ENCODE data around the gene ANP32B.

ANP32B gene

DNA sequence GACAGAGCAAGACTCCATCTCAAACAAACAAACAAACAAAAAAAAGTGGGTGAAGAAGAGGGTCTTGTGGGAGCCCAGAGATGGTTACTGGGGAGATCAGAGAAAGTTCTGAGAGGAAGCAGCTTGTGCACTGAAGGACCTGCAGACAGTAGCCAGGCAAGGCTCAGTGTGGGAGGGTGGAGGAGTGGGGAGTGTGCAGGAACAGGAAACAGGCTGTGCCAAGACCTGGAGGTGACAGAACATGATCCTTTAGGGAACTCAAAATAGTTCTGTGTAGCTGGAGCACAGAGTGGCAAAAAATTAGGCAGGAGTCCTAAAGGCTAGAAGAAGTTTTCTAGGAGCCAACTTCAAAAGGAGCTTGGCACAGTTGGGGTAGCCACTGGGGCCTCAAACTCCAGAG lies 54.2 kb downstream of the ANP32B start:
- Mint-ChIP-seq H3K36me3 (no peaks in the 10 kb centered on the region), H3K4me1 (peaks cover 17% of the 10 kb centered on the region), H3K27ac (no peak overlapping the region), H3K4me3 (no peak overlapping the region), H3K9me3 (no peaks in the 10 kb centered on the region), H3K27me3 (peaks cover 40% of the 10 kb centered on the region)
- CTCF ChIA-PET: interaction anchor here (0.9 to 7.3 kb wide), 7 partner anchors 8 to 226 kb away, joined by 3 to 49 read pairs (median 4); partner anchors contain the start of genes TBC1D2 and TRMO
- no peak for DNase-seq

DNA sequence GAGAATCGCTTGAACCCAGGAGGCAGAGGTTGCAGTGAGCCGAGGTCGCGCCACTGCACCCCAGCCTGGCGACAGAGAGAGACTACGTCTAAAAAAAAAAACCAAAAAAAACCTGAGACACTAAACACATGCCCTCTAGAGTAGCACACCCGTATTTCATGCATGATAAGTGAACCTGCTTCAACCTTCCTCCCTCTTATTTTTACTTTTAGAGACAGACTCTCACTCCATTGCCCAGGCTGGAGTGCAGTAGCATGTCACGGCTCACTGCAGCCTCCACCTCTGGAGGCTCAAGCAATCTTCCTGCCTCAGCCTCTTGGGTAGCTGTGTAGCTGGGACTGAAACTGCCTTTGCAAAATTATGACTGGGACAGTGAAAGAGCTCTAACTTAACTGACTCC lies 55.8 kb downstream of the ANP32B start:
- Mint-ChIP-seq H3K9me3 (no peaks in the 10 kb centered on the region), H3K27ac (no peak overlapping the region), H3K4me3 (no peak overlapping the region), H3K27me3 (peaks cover 37% of the 10 kb centered on the region), H3K4me1 (peaks cover 12% of the 10 kb centered on the region), H3K36me3 (peaks cover 3% of the 10 kb centered on the region)
- CTCF ChIA-PET: interaction anchor here (2.7 to 7.3 kb wide), 2 partner anchors 15 to 116 kb away, joined by 6 to 49 read pairs; partner anchors contain the start of gene TRMO
- no peak for DNase-seq

DNA sequence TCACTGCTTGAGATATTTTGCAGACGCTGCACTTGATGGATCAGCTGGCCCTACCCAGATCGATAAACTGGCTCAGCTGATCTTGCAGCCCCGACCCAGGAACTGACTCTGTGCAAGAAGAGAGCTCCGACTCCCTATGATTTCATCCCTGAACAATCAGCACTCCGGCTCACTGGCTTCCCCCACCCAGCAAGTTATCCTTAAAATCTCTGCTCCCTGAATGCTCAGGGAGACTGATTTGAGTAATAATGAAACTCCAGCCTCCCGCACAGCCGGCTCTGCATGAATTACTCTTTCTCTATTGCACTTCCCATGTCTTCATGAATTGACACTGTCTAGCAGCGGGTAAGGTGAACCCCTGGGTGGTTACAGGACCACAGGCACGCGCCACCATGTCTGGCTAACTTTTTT lies 56.5 kb downstream of the ANP32B start:
- Mint-ChIP-seq H3K36me3 (peaks cover 3% of the 10 kb centered on the region), H3K27ac (no peak overlapping the region), H3K27me3 (peaks cover 36% of the 10 kb centered on the region), H3K9me3 (no peaks in the 10 kb centered on the region), H3K4me1 (peaks cover 11% of the 10 kb centered on the region), H3K4me3 (no peak overlapping the region)
- CTCF ChIA-PET: interaction anchor here (2.7 to 7.3 kb wide), 2 partner anchors 16 to 117 kb away, joined by 6 to 49 read pairs; partner anchors contain the start of gene TRMO
- no peak for DNase-seq

DNA sequence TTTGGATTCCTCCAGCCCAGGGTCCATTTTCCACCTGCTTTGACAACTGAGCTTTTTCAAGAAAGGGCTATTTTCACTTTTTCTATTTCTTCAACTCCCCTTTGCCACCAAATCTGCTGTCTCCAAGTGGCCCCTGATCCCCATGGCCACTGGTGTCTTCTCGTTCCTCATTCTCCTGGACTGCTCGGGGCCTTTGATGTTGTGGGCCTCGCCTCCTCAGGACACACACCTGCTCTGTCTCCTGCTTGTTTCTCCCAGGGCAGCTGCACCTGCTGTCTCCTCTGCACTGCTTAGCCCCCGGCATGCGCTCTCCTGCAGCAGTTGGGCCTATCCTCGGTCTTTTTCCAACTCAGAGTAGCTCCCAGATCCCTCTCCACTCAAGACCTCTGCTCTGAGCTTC lies 57.1 kb downstream of the ANP32B start:
- Mint-ChIP-seq H3K36me3 (peaks cover 5% of the 10 kb centered on the region), H3K27ac (no peak overlapping the region), H3K4me3 (no peak overlapping the region), H3K9me3 (peaks cover 3% of the 10 kb centered on the region), H3K27me3 (peaks cover 32% of the 10 kb centered on the region), H3K4me1 (peaks cover 11% of the 10 kb centered on the region)
- DNase-seq: no peak
- CTCF ChIA-PET: interaction anchor here (7.3 kb wide), 1 partner anchor 117 kb away, joined by 49 read pairs; the partner anchor contains the start of gene TRMO

DNA sequence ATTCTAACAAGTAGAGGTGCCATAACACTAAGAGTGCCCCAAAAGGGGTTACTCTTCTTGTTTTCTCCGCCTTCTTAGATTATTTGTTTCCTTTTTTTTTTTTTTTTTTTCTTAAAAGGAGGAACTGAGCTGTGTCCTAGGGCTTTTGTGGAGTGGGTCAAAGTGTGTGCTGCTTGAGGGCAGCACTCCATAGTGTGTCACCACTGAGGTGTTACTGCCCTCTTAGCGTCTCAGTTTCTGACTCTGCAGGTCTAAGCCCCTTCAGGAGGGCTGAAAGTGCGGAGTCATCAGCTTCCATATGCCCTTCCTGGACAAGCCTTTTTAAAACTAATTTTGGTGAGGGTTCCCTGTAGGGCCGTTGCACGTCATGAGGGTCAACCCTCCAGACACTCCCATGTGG lies 60.8 kb downstream of the ANP32B start:
- CTCF ChIA-PET: interaction anchor here (1.1 to 2.1 kb wide), 3 partner anchors 9 to 121 kb away, joined by 5 to 13 read pairs (median 7); partner anchors contain the start of gene TRMO
- Mint-ChIP-seq H3K4me3 (no peak overlapping the region), H3K9me3 (peaks cover 3% of the 10 kb centered on the region), H3K36me3 (peaks cover 24% of the 10 kb centered on the region), H3K27ac (no peak overlapping the region), H3K4me1 (peaks cover 44% of the 10 kb centered on the region), H3K27me3 (peaks cover 21% of the 10 kb centered on the region)
- DNase-seq: no peak

DNA sequence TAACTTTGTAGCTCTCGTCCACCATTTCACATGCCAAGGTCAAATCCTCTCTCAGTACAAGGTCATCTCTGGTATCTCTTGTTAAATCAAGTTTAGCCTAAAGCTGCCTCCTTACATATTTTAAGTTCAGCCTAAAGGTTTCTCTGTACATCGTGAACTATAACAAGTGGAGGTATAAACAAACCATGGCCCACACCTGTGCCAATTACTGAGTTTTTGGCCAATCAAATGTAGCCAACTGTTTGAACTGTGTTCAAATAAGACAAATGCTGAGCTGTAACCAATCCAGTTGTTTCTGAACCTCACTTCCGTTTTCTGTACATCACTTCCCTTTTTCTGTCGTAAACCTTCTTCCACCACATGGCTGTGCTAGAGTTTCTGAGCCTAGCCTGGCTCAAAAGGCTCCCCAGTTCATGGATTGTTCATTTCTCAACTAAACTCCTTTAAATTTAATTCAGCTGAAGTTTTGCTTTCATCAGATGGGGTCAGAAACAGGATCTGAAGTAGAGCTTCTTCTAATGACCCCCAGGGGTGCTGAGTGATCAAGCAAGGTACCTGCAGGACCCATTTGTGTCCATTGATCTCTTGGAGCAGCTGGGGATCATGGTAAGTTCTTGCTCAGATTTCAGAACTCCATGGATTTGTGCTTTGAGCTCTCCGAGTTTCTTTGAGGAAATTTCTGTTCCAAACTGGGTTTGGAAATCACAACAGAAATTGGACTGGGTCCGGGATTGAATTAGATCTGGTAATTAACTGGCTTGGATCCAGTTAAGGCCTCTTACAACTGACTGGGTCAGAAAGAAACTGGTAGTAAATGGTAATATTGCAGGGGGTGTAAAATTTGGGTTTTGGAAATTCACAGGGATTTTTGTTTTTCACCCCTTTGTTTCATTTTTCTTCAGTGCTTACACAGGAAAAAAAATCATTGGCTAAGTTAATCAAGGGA lies 62.4 kb downstream of the ANP32B start:
- CTCF ChIA-PET: interaction anchor here (1.0 to 2.1 kb wide), 11 partner anchors 8 to 211 kb away, joined by 3 to 13 read pairs (median 4); partner anchors contain the start of genes HEMGN, NANS and TRMO
- peaks cover 30% of the 10 kb centered on the region for H3K36me3 Mint-ChIP-seq
- peaks cover 55% of the 10 kb centered on the region for H3K4me1 Mint-ChIP-seq
- peaks cover 6% of the 10 kb centered on the region for H3K27me3 Mint-ChIP-seq
- H3K27ac Mint-ChIP-seq: peak overlapping the region; percentile 92
- peaks cover 3% of the 10 kb centered on the region for H3K9me3 Mint-ChIP-seq
- DNase-seq: peak; percentile 52
- H3K4me3 Mint-ChIP-seq: peak overlapping the region; percentile 80

DNA sequence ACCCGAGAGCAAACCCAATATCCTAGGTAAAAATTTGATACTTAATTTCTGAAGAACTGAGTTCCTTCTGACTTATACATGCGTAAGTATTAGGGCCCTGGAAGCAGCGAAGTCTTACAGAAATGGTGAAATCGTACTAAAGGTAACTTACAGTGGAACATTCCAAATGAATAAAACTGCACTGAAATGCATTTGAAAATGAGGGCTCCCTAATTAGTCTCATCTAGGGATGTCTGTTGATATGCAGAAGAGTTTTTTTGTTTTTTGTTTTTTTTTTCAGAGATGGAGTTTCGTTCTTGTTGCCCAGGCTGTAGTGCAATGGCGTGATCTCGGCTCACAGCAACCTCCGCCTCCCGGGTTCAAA lies 63.0 kb downstream of the ANP32B start:
- CTCF ChIA-PET: interaction anchor here (1.1 to 2.1 kb wide), 7 partner anchors 9 to 108 kb away, joined by 3 to 6 read pairs (median 4); partner anchors contain the start of genes HEMGN and NANS
- Mint-ChIP-seq H3K27me3 (peaks cover 4% of the 10 kb centered on the region), H3K9me3 (peaks cover 3% of the 10 kb centered on the region), H3K4me3 (peak overlapping the region; percentile 80), H3K4me1 (peaks cover 59% of the 10 kb centered on the region), H3K27ac (peak overlapping the region; percentile 92), H3K36me3 (peaks cover 30% of the 10 kb centered on the region)
- no peak for DNase-seq

DNA sequence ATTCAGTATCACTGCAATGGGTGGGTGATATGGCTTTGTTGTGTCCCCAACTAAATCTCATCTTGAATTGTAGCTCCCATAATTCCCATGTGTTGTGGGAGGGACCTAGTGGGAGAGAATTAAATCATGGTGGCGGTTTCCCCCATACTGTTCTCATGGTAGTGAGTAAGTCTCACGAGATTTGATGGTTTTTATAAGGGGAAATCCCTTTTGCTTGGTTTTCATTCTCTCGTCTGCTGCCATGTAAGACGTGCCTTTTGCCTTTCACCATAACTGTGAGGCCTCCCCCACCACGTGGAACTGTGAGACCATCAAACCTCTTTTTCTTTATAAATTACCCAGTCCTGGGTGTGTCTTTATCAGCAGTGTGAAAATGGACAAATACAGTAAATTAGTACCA lies 63.9 kb downstream of the ANP32B start:
- CTCF ChIA-PET: interaction anchor here (1.9 kb wide), 1 partner anchor 12 kb away, joined by 6 read pairs; no protein-coding TSS in a partner anchor
- DNase-seq: no peak
- Mint-ChIP-seq H3K9me3 (peaks cover 3% of the 10 kb centered on the region), H3K4me3 (peak overlapping the region; percentile 42), H3K27ac (peak overlapping the region; percentile 24), H3K36me3 (peaks cover 32% of the 10 kb centered on the region), H3K4me1 (peaks cover 66% of the 10 kb centered on the region), H3K27me3 (no peaks in the 10 kb centered on the region)

DNA sequence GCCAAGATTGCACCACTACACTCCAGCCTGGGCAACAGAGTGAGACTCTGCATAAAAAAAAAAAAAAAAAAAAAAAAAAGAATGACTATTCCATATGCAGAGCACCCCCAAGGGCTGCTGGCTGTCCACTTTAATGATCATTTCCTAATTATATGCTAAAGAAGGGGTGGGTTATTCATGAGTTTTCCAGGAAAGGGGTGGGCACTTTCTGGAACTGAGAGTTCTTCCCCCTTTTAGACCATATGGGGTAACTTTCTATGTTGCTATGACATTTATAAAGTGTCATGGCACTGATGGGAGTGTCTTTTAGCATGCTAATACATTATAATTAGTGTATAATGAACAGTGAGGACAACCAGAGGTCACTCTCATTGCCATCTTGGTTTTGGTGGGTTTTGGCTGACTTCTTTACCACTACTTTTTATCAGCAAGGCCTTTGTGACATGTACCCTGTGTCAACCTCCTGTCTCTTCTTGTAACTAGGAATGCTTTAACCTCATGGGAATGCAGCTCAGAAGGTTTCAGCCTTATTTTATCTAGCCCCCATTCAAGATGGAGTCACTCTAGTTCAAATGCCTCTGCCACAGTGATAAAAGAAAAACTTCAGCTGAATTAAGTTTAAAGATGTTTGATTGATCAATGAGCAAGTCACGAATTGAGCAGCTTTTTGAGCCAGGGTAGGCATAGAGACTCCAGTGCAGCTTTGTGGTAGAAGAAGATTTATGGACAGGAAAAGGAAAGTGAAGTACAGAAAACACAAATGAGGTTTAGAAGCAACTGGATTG lies 66.3 kb downstream of the ANP32B start:
- DNase-seq: no peak
- Mint-ChIP-seq H3K4me1 (peaks cover 66% of the 10 kb centered on the region), H3K9me3 (peaks cover 3% of the 10 kb centered on the region), H3K27me3 (no peaks in the 10 kb centered on the region), H3K4me3 (no peak overlapping the region), H3K36me3 (peaks cover 38% of the 10 kb centered on the region), H3K27ac (no peak overlapping the region)
- CTCF ChIA-PET: interaction anchor here (1.1 kb wide), 1 partner anchor 7 kb away, joined by 3 read pairs; the partner anchor contains the start of gene NANS

DNA sequence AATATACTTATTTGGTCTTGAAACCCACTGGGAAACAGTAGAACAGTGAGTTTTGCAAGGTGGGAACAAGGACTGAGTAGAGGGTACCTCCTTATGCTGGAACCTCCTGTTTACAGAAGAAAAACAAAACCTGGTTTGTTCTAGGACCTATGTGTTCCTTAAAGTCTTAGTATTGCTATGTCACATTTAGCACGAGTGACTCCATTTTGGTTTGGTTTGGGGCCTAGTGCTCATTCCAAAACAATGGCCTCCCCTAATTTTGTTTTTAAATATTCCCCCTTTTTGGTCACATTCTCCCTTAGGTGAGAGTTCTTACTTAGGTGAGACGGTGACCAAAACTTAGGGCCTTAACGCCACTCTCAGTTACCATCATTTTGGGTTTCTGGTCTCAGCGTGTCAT lies 67.2 kb downstream of the ANP32B start:
- no peak for DNase-seq
- Mint-ChIP-seq H3K27ac (no peak overlapping the region), H3K4me1 (peaks cover 62% of the 10 kb centered on the region), H3K4me3 (no peak overlapping the region), H3K36me3 (peaks cover 36% of the 10 kb centered on the region), H3K27me3 (no peaks in the 10 kb centered on the region), H3K9me3 (no peaks in the 10 kb centered on the region)
- CTCF ChIA-PET: no interaction called here

DNA sequence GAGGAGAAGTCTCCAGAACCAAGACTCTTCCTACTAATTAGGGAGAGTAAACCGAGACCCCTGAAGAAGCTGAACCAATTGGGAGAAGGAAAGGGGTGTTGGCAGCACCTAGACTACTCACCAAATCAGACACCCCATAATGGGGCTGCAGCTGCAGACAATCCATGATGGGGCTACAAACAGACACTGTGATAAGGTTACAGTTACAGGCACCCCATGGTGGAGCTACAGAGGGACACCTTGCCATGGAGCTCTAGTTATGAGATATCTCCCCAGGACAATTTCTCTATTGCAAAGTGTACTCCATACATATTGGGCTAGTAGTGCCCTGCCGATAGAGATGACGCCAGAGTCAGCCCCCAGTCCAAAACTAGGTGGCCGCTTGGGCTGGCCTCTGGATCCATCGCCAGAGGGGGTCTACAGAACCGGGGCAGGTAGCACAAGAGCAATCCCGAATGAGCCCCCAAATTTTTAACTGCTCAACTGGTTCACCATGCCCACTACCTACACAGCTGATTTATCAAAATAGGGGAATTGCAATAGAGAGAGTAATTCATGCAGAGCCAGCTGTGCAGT lies 71.3 kb downstream of the ANP32B start:
- no peak for DNase-seq
- H3K36me3 Mint-ChIP-seq: peaks cover 25% of the 10 kb centered on the region
- H3K27me3 Mint-ChIP-seq: no peaks in the 10 kb centered on the region
- H3K27ac Mint-ChIP-seq: peak overlapping the region; percentile 0
- H3K4me3 Mint-ChIP-seq: no peak overlapping the region
- CTCF ChIA-PET: interaction anchor here (1.4 kb wide), 1 partner anchor 132 kb away, joined by 3 read pairs; the partner anchor contains the start of gene TRMO
- H3K4me1 Mint-ChIP-seq: peaks cover 51% of the 10 kb centered on the region
- no peaks in the 10 kb centered on the region for H3K9me3 Mint-ChIP-seq

DNA sequence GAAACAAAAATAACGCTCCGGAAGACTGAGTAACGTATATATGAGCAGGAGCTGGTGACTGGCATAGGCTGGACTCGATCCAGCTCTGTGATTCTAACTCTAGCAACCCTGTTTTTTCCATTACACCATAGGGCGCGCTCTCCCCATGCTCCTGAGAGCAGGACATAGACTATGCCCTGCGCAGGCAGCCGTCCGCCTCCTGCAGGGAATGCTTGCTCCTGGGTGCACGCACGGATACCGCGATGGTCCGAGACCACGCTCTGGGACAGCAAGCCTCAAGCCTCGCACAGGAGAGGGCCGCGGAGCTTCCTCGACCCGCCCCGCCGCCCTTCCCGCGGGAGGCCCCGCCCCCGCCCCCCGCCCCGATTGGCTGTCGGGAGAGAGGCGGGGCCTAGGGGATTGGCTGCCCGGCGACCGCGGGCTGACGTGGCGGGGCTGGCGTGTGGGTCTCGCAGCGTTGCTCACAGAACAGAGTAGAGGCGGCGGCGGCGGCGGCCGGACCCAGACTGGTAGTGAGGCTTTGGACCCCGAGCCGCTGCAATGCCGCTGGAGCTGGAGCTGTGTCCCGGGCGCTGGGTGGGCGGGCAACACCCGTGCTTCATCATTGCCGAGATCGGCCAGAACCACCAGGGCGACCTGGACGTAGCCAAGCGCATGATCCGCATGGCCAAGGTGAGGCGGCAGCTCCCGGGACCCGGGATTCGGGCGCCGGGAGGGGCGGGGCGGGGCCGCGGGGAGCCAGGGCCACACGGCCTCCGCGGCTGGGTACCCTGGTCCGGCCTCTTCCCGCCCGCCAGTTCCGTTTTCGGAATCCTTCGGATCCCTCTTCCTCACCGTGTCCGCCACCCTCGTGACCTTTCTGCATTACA lies 73.4 kb downstream of the ANP32B start, which contains the start of gene NANS:
Gene NANS, plus strand, starts transcription at position 464 of the 869 bp plus-strand sequence. Its CDS starts 77 bp downstream, at position 541.
- no peaks in the 10 kb centered on the region for H3K27me3 Mint-ChIP-seq
- H3K36me3 Mint-ChIP-seq: peaks cover 30% of the 10 kb centered on the region
- DNase-seq: peak; percentile 95
- H3K27ac Mint-ChIP-seq: peak within 1 kb of the TSS; percentile 96
- CTCF ChIA-PET: interaction anchor here (1.1 to 2.0 kb wide), 5 partner anchors 8 to 132 kb away, joined by 3 to 6 read pairs (median 3); no protein-coding TSS in a partner anchor
- H3K4me1 Mint-ChIP-seq: peaks cover 44% of the 10 kb centered on the region
- peak within 1 kb of the TSS; percentile 96 for H3K4me3 Mint-ChIP-seq
- H3K9me3 Mint-ChIP-seq: no peaks in the 10 kb centered on the region

Measured in activated naive CD4-positive, alpha-beta T cell treated with anti-CD3 and anti-CD28 coated beads, Interleukin-2, amount 10 ng/mL, durations not matched to agents 7 days and 5 days (primary cell).